ENCODE results near the gene HS6ST1.
"Not testable (repeated sequence)": the region's sequence is repeated elsewhere in the genome, so short reads cannot be mapped to it uniquely, and the experiment has no call there.

The HS6ST1 gene

DNA sequence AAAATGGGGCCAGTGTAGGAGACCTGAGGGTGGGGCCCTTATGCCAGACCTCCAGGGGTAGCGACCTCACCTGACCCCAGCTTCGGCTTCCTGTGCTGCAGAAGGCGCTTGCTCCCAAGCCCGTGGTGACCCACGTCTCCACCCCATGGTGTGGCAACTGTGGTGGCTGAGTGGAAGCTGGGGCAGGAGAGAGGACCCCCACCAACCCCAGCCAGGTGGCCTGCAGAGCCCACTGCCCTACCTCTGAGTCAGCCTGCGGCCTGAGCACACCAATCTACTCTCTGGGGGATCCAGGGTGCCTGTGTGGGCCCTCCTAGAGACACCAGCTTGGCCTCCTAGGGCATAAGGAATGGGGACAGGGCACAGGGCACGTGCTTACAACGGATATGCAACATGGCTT, 52.2 kb downstream of the HS6ST1 start:
- not testable (repeated sequence) for DNase-seq

DNA sequence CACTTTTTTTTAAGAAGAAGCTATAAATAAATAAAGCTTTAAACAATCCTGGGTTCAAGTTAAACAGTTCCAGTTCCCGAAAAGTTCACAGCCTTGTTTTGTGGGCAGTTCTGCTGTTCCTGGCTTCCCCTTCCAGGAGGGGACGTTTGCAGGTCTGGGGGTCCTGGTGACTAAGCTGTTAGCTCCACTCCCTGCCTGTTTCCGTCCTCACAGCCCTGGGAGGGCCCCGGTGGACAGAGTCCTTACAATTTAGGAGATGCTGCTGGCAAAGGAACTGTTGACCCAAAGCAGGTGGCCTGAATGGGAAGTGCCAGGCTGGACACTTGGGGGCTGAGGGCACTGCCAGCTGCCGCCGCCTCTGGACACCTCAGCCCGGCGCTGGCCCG, 53.1 kb downstream of the HS6ST1 start:
- not testable (repeated sequence) for DNase-seq

- no peak for DNase-seq
These were observed 53.6 kb downstream of the HS6ST1 start for GRCh38 chr2:128264881-128265607.

DNA sequence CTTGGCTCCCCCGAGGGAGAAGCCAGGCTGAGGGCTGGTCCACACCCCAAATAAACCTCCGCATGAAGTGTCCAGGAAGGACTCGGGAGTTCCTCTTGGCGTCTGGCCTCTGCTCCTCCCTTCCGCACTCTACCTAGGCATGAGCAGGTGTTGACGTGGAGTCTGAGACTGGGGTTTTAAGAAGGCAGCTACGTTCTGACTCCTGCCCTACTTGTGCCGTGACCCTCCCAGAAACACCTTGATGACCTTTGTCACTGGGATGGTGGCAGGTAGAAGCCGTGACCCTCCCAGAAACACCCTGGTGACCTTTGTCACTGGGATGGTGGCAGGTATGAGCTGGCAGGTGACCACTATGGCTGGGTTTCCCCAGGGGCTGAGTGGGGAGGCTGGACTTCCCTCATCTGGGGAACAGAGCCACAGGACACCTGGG, 54.8 kb downstream of the HS6ST1 start:
- no peak for DNase-seq

GRCh38 chr2:128262315-128263253, 56.1 kb downstream of the HS6ST1 start:
- no peak for DNase-seq

GRCh38 chr2:128261245-128262128, 57.2 kb downstream of the HS6ST1 start:
- no peak for DNase-seq

DNA sequence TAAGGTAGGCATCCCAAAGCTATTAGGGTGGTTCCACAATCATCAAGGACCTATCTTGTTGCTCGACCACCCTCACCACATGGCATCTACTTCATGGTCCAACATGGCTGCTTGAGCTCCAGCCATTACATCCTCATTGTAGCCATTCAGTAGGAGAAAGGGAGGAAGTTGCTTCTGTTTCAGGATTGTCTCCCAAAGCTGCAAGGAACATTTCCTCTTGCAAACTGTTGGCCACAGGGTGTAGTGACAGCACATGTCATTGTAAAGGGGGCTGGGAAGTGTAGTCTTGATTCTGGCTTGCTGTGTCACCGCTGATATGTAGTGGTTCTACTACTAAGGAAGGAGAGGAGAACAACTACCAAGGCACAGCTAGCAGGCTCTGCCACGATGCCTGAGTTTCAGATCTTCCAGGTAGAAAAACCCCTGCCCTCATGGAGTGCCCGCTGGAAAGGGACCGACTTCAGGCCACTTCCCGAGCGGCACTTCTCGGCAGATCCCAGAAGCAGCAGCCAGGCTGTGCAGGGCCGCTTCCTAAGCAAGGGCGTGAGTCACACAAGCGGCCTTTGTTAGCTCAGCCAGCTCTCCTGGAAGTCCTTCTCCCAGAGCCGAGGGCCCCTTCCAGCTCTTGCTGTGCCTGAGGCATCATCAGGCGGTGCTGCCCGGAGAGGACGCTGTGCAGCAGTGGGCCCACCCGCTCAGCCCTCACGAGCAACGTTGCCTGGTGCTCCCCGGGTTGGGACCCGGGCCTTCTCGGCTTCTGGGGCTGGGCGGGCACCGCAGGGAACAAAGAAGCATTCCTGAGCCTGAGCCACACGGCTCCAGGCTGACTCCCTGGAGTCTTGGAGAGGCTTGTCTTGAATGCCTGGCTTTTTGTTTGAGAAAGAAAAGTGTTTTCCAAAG, 58.2 kb downstream of the HS6ST1 start:
- no peak for DNase-seq

GRCh38 chr2:128259585-128259984, 59.1 kb downstream of the HS6ST1 start:
- DNase-seq: no peak

DNA sequence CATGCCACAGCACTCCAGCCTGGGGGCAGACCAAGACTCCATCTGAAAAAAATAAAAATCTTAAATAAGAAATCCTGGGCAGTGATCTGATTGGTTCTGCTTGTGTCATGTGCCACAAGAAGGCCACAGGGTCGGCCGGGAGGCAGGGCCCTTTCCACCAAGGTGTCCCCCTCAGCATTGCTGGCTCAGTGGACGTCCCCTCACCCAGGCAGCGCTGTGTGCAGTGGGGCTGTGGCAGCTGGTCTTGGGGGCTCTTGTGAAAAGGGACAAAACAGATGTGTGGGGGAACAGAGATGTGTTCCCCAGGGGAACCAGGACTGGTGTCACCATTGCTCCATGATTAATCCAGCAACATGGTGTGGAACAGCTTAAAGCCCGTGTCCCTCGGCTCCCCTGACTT, 60.5 kb downstream of the HS6ST1 start:
- DNase-seq: no peak

DNA sequence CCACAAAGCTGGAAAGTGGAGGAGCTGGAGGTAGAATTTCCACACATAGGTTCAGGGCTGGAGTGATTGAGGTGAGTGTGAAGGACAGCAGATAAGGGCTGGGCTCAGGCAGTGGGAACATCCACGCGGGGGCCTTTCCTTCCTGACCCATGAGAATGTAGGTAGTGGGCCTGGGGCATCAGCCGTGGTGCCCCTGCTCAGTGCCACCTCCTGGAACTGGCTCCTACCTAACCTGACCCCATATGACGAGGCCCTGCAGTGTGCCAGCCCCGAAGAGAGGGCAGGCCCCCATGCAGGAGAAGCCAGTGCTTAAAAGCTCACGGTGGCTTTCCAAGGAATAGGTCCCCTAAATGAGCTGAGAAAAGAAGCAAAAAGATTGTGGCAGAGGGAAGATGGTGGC, 66.2 kb downstream of the HS6ST1 start:
- DNase-seq: no peak

- DNase-seq: not testable (repeated sequence)
These were observed 66.6 kb downstream of the HS6ST1 start for GRCh38 chr2:128252086-128252485.

GRCh38 chr2:128250229-128251025, 68.2 kb downstream of the HS6ST1 start:
- DNase-seq: no peak

GRCh38 chr2:128249555-128249954, 69.1 kb downstream of the HS6ST1 start:
- DNase-seq: no peak

DNA sequence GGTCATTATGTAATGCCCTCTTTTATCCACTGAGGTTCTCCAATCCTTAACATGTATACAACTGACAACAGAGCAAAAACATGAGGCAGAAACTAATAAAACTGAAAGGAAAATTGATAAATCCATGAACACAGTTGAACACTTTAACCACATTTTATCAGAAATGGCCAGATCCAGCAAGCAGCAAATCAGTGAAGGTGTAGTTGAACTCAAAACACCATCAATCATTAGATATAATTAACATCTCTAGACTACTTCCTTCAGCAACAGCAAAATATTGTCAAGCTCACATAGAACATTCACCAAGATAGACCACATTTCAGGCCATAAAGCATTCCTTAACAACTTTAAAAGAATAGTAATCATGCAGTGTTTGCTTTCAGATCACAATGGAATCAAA, 72.9 kb downstream of the HS6ST1 start:
- no peak for DNase-seq

DNA sequence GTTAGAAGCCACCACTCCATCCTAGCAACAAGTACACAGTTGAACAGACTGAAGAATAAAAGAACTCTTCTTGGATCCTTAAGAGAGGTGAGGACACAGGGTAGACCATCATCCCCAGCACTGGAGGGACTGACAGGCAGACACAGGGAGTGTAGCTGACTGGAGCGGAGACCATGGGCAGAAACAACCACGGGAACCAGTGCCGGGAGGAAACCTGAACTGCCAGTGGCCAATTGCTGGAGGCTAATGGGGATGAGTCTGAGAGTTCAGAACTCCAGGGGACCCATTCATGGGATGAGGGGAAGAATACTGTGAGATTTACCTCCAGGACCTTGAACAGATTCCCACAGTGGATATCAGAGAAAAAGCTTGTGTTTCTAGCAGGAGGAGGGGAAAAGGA, 76.8 kb downstream of the HS6ST1 start:
- no peak for DNase-seq

DNA sequence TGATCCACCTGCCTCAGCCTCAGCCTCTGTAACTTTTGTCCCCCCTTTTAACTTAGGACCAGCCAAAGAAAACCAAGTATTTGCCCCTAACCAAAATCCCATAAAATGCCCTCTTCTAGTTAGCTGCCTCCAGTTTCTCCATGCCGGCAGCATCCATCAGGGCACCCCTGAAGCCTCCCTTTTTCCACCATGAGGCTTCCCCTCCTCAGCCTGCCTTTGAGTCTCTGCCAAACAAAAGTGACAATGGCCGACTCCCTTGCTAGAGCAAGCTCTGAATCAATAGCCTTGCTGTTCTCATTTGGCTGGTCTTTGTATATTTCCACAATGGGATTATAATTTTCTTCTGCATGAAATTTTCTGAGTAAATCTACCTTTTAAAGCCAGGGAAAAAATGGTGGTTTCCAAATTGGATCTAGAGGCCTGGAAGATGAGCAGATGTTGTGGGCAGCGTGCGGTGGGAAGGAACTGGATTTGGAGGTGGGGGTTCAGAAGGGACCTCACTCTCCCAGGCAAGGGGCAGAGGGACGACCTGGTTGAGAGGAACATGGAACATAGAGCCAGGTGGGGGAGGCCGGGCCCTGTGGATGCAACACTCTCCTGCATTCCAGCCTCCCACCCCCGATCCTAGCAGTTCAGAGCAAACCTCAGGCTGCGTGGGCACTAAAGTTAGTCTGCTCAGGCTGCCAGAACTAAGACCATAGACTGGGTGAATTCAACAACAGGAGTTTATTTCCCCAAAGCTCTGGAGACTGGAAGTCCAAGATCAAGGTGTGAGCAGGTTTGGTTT, 80.6 kb downstream of the HS6ST1 start:
- DNase-seq: no peak

- no peak for DNase-seq
These were observed 81.6 kb downstream of the HS6ST1 start for GRCh38 chr2:128237081-128237534.

DNA sequence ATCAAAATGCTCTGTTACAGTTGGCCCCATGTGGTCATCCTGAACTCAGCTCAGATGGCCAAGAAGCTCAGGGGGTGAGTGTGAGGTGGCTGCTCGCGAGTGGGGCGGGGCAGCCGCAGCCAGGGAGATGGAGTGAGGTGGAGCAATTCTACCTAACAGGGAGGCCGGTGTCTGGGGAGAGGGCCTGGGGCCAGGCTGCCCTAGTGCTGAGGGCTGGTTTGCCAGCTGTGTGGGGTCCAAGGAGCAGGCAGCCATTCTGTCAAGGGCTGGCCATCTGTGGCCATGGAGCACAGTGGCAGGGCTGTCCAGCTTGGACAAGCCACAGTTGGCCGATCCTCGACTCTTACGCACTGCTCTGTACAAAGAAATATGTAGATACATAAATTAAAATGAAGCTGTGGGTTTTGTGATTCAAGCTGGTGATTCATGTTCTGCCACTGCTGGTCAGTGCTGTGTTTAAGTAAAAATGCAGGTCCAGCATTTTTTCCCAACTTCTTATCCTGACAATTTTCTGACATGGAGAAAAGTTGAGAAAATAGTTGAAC, 82.1 kb downstream of the HS6ST1 start:
- DNase-seq: no peak

DNA sequence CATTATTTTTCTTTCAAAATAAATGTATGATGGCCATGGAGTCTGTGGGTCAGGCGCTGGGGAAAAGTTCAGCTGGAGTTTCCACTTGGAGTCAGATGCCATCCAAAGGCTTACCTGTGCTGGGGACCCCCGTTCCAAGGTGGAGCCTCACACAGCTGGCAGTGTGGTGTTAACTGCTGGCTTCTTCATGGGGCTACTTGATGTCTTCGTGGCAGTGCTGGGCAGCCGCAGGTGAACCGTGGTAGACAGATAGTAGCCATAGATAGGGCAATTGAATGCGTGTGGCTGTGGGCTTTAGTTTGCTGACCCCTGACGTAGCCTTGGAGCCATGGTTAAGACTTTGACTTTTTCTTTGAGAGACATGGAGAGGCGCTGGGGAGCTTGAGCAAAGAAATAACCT, 83.1 kb downstream of the HS6ST1 start:
- DNase-seq: no peak

- no peak for DNase-seq
These were observed 84.1 kb downstream of the HS6ST1 start for GRCh38 chr2:128234613-128235012.

Data from stimulated activated CD4-positive, alpha-beta T cell treated with anti-CD3 and anti-CD28 coated beads, Interleukin-4, amount 100 ng/mL, for 24 hours (primary cell).